ENCODE measurements around the gene DEFB114.
"Not testable (repeated sequence)": the region's sequence is repeated elsewhere in the genome, so short reads cannot be mapped to it uniquely, and the experiment has no call there.

Gene DEFB114, protein sequence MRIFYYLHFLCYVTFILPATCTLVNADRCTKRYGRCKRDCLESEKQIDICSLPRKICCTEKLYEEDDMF

DNA sequence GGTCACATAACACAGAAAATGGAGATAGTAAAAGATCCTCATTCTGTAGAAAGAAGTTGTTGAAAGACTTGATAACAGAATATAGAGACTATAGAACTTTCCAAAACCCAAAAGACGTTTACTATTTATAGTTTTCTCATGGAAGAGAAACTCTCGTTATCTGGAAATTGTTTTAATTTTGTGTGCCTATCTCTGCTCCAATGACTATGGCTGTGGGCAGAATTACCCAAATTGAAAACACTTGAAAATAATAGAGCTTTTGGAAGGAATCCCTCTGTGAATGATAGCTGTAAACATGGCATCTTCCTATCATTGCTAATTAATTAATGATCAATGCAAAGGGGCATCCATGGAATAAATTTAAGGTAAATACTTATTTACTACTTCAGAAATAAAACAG is at the start of gene DEFB114:
Gene DEFB114, minus strand, starts transcription at position 101 of the 400 bp plus-strand sequence. Its CDS starts 59 bp downstream, at position 42.
- no peak for DNase-seq

GRCh38 chr6:50007819-50008218 is 43.9 kb upstream of the DEFB114 start:
- DNase-seq = no peak

DNA sequence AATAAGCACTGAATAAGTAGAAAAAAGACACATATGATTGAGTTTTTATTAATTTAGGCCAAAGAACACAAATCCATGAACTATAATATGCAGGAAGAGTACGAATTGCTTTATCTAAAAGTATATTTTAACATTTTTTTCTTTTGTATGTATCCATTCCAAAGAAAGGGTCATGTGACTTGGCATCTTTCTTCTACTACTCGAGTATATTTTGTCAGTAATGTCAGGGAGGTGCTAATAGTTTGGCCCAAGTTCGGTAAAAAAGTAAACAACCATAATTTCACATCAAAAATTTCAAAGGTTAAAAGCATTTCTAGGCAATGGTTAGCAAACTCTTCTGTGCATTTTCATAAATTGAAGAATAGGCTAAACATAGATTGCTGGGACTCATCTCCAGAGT is 39.2 kb upstream of the DEFB114 start:
- DNase-seq = no peak

DNA sequence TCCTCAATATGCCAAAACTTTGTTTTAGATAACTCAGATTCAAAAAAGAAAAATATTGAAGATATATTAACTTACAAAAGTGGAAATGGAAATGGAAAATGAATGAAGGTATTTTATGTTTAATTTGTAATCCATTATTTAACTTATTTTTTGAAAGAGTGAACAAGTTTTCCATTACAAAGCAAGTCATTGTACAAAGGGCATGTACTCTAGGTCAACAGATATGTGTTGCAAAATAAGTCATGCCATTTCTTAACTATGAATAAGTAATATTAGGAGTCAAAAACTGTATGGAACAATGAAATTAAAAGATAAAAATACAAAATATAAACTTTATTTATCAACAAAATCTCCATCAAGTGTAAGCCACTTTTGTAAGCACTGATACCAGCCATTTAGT is 31.3 kb upstream of the DEFB114 start:
- DNase-seq = no peak

DNA sequence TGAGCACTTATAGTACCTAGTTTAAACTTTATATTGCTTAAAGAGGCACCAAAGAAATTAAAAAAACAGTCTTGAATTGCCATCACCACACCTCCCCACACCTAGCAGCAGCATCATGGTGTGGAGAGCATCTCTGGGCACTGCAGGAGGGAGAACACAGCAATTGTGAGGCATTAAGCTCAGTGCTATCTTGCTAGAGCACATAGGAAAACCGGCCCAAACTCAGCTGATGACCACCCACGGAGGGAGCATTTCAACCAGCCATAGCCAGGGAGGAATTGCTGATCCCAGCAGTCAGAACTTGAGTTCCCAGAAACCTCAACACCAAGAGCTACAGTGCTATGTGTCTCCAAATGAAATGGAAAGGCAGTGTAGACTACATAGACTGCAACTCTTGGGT is 24.9 kb upstream of the DEFB114 start:
- no peak for DNase-seq

DNA sequence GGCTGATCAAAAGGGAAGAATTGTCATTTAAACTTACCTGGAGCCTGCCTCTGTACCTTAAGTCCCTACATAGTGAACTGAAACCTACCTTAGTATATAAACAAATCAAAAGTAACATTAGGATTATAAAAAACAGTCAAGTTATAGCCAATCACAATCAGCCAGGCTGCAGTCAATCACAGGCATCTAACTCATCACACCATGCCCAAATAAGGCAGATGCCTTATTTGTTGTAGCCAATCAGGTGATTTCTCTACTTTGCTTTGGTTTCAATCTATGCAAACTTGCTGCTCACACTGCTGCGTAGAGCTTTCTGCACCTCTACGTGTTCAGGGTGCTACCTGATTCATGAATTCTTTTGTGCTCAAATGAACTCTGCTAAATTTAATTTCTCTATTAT is 23.8 kb upstream of the DEFB114 start:
- no peak for DNase-seq

- no peak for DNase-seq
Measured at GRCh38 chr6:49986551-49986950, 22.6 kb upstream of the DEFB114 start.

DNA sequence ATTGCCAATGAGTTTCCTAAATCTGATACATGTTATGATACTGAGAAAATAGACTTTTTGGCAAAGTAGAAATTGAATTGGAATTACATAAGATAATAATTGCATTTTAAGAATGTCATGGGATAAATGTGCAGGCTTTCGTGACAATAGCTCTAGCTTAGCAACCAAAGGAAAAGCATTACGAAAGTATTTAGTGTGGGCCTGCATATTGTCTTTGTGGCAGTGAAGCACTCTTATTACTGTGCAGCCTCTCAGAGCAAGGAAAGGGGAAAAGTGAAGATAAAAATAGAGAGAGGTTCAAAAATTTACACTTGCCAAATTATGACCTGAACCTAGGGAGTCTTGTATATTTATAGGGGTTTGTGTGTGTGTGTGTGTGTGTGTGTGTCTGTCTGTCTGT is 18.1 kb upstream of the DEFB114 start:
- DNase-seq = no peak

GRCh38 chr6:49980898-49981297 is 16.9 kb upstream of the DEFB114 start:
- DNase-seq = no peak

GRCh38 chr6:49979584-49979983 is 15.6 kb upstream of the DEFB114 start:
- DNase-seq = no peak

GRCh38 chr6:49978332-49979226 is 14.6 kb upstream of the DEFB114 start:
- no peak for DNase-seq

- no peak for DNase-seq
Measured at GRCh38 chr6:49969605-49970004, 5.6 kb upstream of the DEFB114 start, which contains the start of gene DEFB113. Gene DEFB113 (minus strand): TSS chr6:49969625. CDS start chr6:49969625, 0 bp downstream.

DNA sequence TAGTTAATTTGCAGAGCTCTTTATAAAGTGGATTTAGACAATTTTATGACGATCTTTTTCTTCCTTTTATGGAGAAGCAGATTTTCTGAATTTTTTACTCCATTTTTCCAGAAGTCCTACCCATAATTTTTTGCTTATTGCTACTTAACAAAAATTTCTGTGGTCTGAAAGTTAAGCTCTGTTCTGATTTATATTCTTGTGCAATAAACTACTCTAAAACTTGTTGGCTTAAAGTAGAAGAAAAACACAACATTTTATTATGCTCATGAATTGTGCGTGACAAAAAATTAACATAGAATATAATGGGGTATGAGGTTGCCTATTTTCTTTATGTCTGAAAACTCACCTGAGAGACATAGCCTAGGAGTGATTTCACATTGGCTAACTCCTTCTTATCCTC is 2.9 kb upstream of the DEFB114 start:
- no peak for DNase-seq

GRCh38 chr6:49966334-49966733 is 2.4 kb upstream of the DEFB114 start:
- DNase-seq = no peak

GRCh38 chr6:49958180-49958579 is 5.8 kb downstream of the DEFB114 start:
- no peak for DNase-seq

- DNase-seq = no peak
Measured at GRCh38 chr6:49955847-49956246, 8.1 kb downstream of the DEFB114 start.

GRCh38 chr6:49951926-49952325 is 12.0 kb downstream of the DEFB114 start:
- no peak for DNase-seq

GRCh38 chr6:49950415-49950751 is 13.6 kb downstream of the DEFB114 start:
- DNase-seq = no peak

GRCh38 chr6:49949062-49949461 is 14.9 kb downstream of the DEFB114 start:
- no peak for DNase-seq

DNA sequence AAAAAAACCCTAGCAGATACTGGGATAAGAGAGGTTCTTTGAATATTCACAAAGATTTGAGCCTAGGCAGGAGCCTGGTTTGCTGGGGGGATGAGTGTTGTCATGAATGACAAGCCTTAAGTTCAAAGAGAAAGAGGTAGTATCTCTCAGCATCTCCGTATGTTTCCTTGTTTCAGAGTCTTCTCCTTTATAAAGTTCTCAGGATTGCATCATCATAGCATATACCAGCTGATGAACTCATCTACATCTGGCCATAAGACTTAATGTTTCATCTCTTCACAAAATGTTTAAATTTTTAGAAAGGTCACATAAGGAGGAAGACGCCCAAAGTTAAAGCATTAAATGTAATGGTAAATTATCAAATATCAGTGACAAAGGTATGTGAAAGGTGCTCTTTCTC is 17.1 kb downstream of the DEFB114 start:
- no peak for DNase-seq

DNA sequence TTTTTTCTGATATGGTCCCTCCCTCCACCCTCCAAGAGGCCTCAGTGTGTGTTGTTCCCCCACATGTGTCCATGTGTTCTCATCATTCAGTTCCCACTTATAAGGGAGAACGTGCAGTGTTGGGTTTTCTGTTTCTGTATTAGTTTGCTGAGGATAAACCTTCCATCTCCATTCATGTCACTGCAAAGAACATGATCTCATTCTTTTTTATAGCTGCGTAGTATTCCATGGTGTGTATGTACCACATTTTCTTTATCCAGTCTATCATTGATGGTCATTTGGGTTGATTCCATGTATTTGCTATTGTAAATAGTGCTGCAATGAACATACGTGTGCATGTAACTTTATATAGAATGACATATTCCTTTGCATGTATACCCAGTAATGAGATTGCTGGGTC is 19.9 kb downstream of the DEFB114 start:
- DNase-seq = not testable (repeated sequence)

DNA sequence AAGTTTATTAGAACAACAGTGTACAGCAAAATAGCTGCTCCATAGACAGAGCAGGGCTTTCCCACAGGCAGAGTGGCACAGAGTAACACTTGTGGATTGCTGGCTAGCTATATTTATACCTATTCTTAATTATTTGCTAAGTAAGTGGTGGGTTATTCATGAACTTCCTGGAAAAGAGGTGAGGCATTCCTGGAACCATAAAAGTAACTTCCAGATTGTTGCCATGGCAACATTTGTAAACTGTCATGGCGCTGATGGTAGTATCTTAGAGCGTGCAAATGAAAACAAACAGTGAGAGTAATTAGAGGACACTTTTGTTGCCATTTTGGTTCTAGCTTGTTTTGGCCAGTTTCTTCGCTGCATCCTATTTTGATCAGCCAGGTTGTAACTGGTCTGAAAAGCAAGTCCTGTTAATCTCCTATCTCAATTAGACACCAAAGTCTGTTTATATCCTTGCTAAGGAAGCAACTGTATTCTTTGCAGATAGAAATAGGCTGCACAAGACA is 23.9 kb downstream of the DEFB114 start:
- DNase-seq = no peak

DNA sequence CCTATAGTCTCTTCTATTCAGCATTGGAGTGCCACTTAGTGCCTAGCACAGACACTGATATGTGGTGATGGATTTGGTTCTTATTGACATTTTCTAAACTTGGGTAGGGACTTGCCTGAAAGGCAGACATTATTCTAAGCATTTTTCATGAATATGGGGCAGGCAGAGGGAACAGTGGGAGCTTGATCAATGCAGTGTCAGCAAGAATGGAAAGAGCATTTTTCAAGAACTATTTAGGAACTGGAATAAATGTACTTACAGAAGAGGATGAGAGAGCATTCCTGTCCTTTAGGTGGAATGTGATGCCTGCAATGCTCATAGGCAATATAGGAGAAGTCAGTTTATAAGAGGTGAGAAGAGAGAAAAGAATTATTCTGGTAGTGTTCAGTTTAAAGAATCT is 26.2 kb downstream of the DEFB114 start:
- DNase-seq = no peak

GRCh38 chr6:49937017-49937416 is 26.9 kb downstream of the DEFB114 start:
- DNase-seq = no peak

- no peak for DNase-seq
Measured at GRCh38 chr6:49935387-49935786, 28.6 kb downstream of the DEFB114 start.

Data from NCI-H1092 treated with DMSO at 0.1 percent for 48 hours (cell line).